Fibroblast of gingiva (primary cell): ENCODE data around the gene ARMH1.
A peak's percentile ranks its signal among the peaks of the same experiment; 100 is the strongest.
"Not testable (repeated sequence)": the region's sequence is repeated elsewhere in the genome, so short reads cannot be mapped to it uniquely, and the experiment has no call there.

Source experiments
- DNase-seq: peaks from one replicate; pipeline ENCODE4 v3.0.0-alpha.2; 2011; ENCODE audit warnings: low read depth

The ARMH1 gene

GRCh38 chr1:44723496-44724295 lies 49.2 kb downstream of the ARMH1 start:
- no peak for DNase-seq

GRCh38 chr1:44724296-44724954 lies 49.9 kb downstream of the ARMH1 start:
- no peak for DNase-seq

DNA sequence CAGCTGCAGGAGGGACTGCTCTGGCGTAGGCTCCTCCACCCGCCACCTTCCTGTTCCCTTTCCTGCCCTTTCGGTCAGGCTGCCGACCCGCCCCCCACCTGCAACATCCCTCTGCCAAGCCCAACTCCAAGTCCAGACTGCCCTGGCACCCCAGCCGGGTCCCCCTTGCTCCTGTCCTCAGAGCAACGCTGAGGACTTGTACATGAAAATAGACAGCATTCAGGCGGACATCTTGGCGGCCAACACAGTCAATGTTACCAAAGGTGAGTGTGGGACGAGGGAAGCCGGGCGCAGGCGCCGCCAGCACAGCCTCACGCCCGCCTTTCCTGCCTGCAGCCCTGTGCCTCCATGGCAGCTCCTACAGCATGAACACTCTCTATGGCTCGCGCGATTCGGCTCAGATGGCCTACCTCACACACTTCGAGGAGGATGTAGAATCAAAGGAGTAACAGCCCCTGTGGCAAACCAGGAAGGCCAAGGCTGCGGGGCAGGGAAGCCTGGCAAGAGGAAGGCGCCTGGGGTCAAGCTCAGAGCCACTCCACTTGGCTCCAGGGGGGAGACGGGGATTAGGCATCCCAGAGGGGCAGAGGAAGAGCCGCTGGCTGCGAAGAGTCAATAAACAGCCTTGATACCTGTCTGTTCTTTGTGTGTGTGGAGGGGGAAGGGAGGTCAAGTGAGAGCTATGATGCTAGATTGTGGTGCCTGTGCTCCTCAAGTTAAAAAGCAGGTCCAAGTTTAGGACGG lies 50.6 kb downstream of the ARMH1 start:
- no peak for DNase-seq

DNA sequence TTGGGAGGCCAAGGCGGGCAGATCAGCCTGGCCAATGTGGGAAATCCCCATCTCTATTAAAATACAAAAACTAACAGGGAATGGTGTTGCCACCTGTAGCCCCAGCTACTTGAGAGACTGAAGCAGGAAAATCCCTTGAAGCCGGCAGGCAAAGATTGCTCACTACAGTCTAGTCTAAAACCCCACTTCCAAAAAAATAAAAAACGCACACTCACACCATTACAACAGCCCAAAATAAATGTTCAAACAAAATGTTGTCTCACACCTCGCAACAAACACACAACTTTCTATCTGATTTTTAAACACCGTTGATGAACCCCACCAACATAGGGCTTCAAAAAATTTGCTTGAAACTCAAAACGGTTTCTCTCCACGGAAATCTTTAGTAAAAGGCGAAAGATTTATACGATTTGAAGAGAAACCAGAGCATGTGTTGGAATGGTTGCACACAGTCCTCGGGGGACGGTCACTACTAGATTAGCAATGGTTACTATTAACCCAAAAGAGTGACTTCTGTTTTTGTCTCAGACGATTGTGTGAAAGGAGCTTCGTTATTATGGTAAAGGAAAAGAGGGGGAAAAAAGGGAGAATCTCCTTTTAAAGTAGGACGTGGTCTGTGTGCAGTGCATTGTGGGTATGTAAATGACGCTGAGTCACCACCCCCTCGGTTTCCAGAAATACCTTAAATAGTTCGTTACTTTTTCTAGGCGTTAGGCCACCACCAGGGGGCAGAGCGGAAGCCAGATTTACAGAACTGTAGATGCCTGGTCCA lies 56.4 kb downstream of the ARMH1 start, which contains the start of gene RNU5D-1:
TSS of gene RNU5D-1 (minus strand) at position 430 of the 772 bp plus-strand sequence.
- DNase-seq: peak; percentile 94

DNA sequence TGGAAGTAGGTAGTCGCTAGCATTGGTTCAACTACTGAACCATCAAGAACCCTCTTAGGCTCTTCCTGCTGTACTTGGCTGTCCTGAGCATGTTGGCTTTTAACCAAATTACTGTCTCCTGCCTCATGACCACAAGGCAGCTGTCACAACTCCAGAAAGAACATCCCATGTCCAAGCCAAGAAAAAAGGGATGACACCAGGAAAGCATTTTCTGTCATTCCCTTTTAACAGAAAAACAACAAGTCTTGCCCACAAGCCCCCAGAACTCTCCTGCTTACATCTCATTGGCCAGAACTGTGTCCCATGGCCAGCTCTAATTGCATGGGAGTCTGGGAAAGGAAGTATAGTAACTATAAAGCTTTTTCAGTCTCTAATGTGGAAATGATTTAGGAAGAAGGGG lies 58.9 kb downstream of the ARMH1 start:
- peak; percentile 84 for DNase-seq

GRCh38 chr1:44733784-44734183 lies 59.3 kb downstream of the ARMH1 start:
- no peak for DNase-seq

- no peak for DNase-seq
Measured at GRCh38 chr1:44735992-44736391, 61.5 kb downstream of the ARMH1 start.

GRCh38 chr1:44738953-44739306 lies 64.4 kb downstream of the ARMH1 start:
- DNase-seq: not testable (repeated sequence)

DNA sequence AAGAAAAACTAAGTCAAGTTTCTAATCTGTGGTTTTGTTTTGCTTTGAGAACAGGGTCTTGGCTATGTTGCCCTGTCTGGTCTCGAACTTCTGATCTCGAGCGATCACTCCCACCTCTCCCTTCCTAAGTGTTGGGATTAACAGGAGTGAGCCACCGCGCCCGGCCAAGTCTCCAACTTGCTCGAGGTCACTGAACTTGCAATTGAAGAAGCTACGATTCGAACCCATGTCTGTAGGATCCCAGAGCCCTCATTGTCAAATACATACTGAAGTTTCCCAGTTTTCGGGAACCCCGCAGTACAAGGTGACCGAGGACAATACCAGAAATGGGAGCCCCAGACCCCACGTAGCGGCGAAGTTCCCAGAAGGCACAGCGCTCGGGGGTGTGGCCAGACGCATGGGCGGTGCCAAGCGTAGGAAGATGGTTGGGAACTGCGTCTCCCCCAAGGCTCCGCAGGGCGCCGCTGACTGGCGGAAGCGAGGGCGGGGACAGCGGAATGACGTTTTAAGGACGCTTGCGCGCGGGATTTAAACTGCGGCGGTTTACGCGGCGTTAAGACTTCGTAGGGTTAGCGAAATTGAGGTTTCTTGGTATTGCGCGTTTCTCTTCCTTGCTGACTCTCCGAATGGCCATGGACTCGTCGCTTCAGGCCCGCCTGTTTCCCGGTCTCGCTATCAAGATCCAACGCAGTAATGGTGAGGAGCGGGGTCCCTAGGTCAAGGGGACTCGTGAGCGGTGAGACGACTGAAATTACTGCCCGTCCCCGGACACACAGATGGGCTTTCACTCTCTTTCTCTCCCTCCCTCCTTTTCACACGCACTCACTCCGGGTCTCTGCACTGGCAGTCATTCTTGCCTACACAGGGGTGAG lies 65.0 kb downstream of the ARMH1 start, which contains the start of gene KIF2C:
TSS of gene KIF2C (plus strand) at position 531 of the 872 bp plus-strand sequence. CDS start at position 627, 96 bp downstream.
- DNase-seq: peak; percentile 98

DNA sequence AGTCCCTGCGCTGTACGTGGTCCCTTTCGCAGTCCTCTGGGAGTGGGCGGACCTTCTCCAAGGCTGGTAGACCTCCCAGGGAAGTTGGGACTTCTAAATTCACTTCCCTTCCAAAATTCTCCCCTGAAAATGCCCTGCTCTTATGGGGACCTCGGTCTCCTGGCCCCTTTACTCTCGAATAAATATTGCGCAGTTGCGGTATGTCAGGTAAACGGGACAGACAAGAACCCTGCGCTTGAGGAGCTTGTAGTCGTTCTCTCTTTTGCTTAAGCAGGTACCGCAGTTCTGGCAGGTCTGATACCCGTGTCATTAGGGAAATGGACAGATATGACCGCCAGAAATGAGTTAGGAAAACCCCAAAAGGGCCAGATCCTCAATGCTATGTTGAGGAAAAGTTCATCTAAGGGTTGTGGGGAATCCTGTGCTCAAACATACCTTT lies 65.7 kb downstream of the ARMH1 start:
- no peak for DNase-seq

DNA sequence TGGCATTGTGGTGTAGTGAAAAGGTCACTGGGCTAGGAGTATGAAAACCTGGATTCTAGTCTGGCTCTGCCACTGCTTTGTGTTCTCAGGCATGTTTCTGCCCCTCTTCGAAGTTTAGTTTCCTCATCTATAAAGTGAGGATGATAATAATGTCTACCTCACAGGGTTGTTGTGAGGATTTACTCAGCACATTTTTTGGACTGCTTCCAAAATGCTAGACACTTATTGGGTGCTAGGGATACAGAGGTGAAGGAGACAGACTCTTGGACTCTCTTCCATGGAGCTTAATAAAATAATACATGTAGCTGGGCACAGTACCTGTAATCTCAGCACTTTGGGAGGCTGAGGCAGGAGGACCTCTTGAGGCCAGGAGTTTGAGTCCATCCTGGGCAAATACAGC lies 68.7 kb downstream of the ARMH1 start:
- no peak for DNase-seq

DNA sequence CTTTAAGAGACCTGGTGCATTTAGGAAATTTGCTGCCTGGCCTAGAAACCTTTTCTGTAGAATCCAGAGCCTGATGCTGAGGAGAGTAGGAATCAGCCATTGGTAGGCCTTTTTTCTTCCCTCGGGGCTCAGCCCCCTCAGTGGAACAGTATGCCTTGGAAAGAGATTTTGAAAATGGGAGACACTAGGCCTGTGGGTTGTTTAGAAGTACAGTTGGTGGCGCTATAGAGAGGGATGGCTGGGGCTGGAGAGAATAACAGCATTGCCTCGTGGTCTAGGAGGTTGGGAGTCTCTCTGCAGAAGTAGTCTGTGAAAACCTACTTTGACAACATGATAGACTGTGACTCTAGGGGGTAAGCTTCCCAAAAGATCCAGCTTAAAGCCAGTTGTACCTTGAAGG lies 73.4 kb downstream of the ARMH1 start:
- DNase-seq: no peak

DNA sequence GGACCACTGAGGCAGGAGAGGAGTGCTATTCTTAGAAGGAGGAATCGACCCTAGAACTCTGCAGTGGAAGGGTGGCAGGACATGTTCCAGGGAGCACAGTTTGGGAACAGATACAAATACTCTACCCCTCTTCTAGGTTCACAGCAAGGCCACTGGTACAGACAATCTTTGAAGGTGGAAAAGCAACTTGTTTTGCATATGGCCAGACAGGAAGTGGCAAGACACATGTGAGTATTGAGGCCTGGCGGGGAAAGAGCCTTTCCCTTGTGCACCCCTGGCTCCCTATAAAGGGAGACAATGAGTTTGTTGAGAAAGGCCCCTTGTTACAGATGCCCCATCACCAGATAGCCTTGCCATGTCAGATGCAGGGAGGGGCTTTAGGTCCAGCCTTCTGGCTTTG lies 82.9 kb downstream of the ARMH1 start:
- no peak for DNase-seq

- no peak for DNase-seq
Measured at GRCh38 chr1:44759077-44759476, 84.6 kb downstream of the ARMH1 start.

DNA sequence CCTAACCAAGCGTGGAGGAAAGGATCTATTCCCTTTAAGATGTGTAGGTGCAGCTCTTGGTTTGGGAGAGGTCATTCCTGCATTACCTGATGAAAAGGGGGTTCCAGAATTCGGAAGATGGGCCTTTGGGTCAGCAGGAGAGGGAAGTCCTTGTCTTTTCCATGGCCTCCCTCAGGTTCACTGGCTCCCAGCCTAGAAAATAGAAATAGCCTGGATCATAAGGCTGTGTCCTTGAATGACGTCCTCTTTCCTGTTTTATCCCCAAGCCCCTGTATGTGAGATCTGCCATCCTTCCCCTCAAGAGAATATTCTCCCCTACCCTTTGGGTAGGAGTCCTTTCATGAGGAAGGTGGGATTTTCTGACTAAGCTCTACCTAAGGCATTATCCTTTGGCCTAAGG lies 86.4 kb downstream of the ARMH1 start:
- DNase-seq: no peak

DNA sequence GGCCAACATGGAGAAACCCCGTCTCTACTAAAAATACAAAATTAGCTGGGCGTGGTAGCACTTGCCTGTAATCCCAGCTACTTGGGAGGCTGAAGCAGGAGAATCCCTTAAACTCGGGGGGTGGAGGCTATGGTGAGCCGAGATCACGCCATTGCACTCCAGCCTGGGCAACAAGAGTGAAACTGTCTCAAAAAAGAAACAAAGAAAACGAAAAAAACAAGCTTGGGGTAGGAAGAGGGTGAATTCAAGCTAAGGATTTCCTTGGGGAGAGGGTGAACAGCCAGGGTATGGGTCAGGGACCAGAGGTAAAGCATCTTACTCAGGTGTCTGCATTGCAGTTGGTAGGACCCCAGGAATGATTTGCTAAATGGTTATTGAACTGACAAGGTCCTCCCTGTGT lies 91.9 kb downstream of the ARMH1 start:
- not testable (repeated sequence) for DNase-seq
